NT2/D1 (cell line): ENCODE data around the gene PRKG1.

Experiments used
- YY1 ChIP-seq: IDR thresholded peaks from 2 replicates; pipeline ENCODE4 v1.6.1; 2011; ENCODE audit not compliant: insufficient read length, insufficient read depth
- ZNF274 ChIP-seq: IDR thresholded peaks from 2 replicates; pipeline ENCODE4 v1.6.1; 2011; ENCODE audit warnings: mild to moderate bottlenecking, low read depth, low read length

GRCh38 chr10:51419196-51420093 lies 345.2 kb downstream of the PRKG1 start:
- no peak for TF ChIP-seq ZNF274
- TF ChIP-seq YY1, result no peak
